Panc1 (cell line): Measurements from ENCODE around the gene SMARCAD1. TPM values are rescaled to one million over a fixed set of nuclear protein-coding genes. Genes with fewer than 3 reads are reported as not detected.

Source experiments
- ATAC-seq: fragments of 200-7000 bp; cut with Tn5 transposase; 2 replicates; pipeline ENCODE4 v1.9.1; 2020; ENCODE audit warnings: mild to moderate bottlenecking, moderate library complexity
- BruUV-seq: library from RNA; stranded (reverse); fragments of 400-500 nt; replicated peaks from 2 replicates; lab custom pipeline; 2021; lab: Mats Ljungman, UMichigan
- CTCF ChIA-PET: fragments of 300-600 bp; sonication (Branson Sonifier 250); formaldehyde crosslinking; loops from one replicate; lab custom pipeline; 2022; ENCODE audit warnings: antibody characterized with exemption; lab: Charles Lee
- POLR2A ChIA-PET: fragments of 300-600 bp; sonication (Branson Sonifier 250); formaldehyde crosslinking; loops from one replicate; lab custom pipeline; 2022; ENCODE audit warnings: antibody characterized with exemption; lab: Charles Lee
- DNase-seq: peaks from one replicate; pipeline ENCODE4 v3.0.0-alpha.2; 2010; ENCODE audit warnings: low read depth, low spot score
- H3K27ac ChIP-seq: 2 replicates; pipeline ENCODE4 v1.5.1; 2011; ENCODE audit warnings: mild to moderate bottlenecking, low read length, inconsistent platforms
- H3K27me3 ChIP-seq: fragments of 200-500 bp; sonication (Bioruptor generic); 2 replicates; pipeline ENCODE4 v1.6.0; 2014; ENCODE audit warnings: low read length, inconsistent platforms; ENCODE audit not compliant: control insufficient read depth, insufficient read depth
- H3K36me3 ChIP-seq: fragments of 200-500 bp; sonication (Bioruptor generic); 2 replicates; pipeline ENCODE4 v1.5.1; 2014; ENCODE audit warnings: inconsistent platforms, mild to moderate bottlenecking, low read length, moderate library complexity; ENCODE audit not compliant: control insufficient read depth, insufficient read depth
- H3K4me1 ChIP-seq: 2 replicates; pipeline ENCODE4 v1.5.1; 2011; ENCODE audit warnings: inconsistent platforms, mild to moderate bottlenecking, low read length, moderate library complexity; ENCODE audit not compliant: control insufficient read depth, insufficient read depth
- H3K4me3 ChIP-seq, 2 experiments: 2 replicates each; pipeline ENCODE4 v1.5.1; 2011 to 2012; ENCODE audit warnings: low read depth in 2 of 2, low read length in 2 of 2, mild to moderate bottlenecking in 2 of 2, inconsistent platforms in 1 of 2, moderate library complexity in 1 of 2
- H3K9me3 ChIP-seq: fragments of 200-500 bp; sonication (Bioruptor generic); 2 replicates; pipeline ENCODE4 v1.5.1; 2014; ENCODE audit warnings: low read depth, mild to moderate bottlenecking, inconsistent platforms, low read length, moderate library complexity; ENCODE audit not compliant: control insufficient read depth, insufficient read depth
- POLR2AphosphoS5 ChIP-seq: IDR thresholded peaks from 2 replicates; pipeline ENCODE4 v1.6.1; 2012; ENCODE audit warnings: mild to moderate bottlenecking, low read depth, low read length, moderate library complexity
- SIN3A ChIP-seq: IDR thresholded peaks from 2 replicates; pipeline ENCODE4 v1.6.1; 2012; ENCODE audit warnings: low read depth, mild to moderate bottlenecking, low read length, moderate library complexity, borderline replicate concordance; ENCODE audit not compliant: insufficient read depth
- TCF7L2 ChIP-seq: IDR thresholded peaks from 2 replicates; pipeline ENCODE4 v1.6.1; 2011; ENCODE audit warnings: mild to moderate bottlenecking, low read depth, low read length, inconsistent platforms
- in situ Hi-C: cut with HindIII; loops from 2 replicates; pipeline ENCODE4 v1.10.0; 2016; ENCODE audit warnings: low sequenced_read_pairs, low pct_unique_long_range_greater_than_20kb
- intact Hi-C: fragments of 100-400 bp; cut with micrococcal nuclease; formaldehyde crosslinking; loops from one replicate; pipeline ENCODE4 v1.10.0; 2022; ENCODE audit not compliant: unreplicated experiment
- total RNA-seq: library from RNA; stranded (reverse); gene quantifications from one replicate; pipeline ENCODE4 v1.2.1, GENCODE V29; 2021; ENCODE audit not compliant: unreplicated experiment
- TF ChIP-seq, protein P1 (sequence below), 2 experiments: IDR thresholded peaks; 2 replicates each; pipeline ENCODE4 v1.6.1; 2011 to 2012; ENCODE audit warnings: low read depth in 2 of 2, control low read depth in 1 of 2, low read length in 1 of 2, mild to moderate bottlenecking in 1 of 2, moderate library complexity in 1 of 2; ENCODE audit not compliant: insufficient read depth in 1 of 2
- TF ChIP-seq, protein P2 (sequence below): fragments of 450-650 bp; IDR thresholded peaks from 2 replicates; pipeline ENCODE4 v1.5.1; 2017; ENCODE audit warnings: mild to moderate bottlenecking

SMARCAD1 gene
- total RNA-seq, 1 experiment from 2014 or later: 20.7 TPM

DNA sequence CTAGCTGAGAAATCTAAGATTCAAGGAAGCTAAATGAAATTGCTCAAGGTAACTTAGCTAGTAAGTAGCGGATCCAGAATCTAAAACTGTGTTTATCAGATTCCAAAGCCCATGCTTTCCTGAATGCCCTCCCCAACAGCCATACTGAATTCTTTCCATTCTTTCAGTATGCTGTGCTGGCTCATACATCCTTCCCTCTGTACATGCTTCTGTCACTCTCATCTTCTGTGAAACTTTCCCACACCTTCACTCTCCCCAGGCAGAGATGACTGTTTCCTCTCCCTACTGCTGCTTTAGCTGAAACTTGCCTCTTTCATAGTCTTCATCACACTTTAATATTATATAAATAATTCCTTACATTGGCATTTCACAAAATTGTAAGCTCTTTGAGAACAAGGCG is 39.3 kb upstream of the SMARCAD1 start:
- TF ChIP-seq, protein P1, sequence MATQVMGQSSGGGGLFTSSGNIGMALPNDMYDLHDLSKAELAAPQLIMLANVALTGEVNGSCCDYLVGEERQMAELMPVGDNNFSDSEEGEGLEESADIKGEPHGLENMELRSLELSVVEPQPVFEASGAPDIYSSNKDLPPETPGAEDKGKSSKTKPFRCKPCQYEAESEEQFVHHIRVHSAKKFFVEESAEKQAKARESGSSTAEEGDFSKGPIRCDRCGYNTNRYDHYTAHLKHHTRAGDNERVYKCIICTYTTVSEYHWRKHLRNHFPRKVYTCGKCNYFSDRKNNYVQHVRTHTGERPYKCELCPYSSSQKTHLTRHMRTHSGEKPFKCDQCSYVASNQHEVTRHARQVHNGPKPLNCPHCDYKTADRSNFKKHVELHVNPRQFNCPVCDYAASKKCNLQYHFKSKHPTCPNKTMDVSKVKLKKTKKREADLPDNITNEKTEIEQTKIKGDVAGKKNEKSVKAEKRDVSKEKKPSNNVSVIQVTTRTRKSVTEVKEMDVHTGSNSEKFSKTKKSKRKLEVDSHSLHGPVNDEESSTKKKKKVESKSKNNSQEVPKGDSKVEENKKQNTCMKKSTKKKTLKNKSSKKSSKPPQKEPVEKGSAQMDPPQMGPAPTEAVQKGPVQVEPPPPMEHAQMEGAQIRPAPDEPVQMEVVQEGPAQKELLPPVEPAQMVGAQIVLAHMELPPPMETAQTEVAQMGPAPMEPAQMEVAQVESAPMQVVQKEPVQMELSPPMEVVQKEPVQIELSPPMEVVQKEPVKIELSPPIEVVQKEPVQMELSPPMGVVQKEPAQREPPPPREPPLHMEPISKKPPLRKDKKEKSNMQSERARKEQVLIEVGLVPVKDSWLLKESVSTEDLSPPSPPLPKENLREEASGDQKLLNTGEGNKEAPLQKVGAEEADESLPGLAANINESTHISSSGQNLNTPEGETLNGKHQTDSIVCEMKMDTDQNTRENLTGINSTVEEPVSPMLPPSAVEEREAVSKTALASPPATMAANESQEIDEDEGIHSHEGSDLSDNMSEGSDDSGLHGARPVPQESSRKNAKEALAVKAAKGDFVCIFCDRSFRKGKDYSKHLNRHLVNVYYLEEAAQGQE (IDR thresholded peaks at IDR 0.05; ENCODE audit: insufficient read depth in 1 of 2, low read depth in 2 of 2, low read length in 1 of 2): no peak
- TF ChIP-seq, protein P2, sequence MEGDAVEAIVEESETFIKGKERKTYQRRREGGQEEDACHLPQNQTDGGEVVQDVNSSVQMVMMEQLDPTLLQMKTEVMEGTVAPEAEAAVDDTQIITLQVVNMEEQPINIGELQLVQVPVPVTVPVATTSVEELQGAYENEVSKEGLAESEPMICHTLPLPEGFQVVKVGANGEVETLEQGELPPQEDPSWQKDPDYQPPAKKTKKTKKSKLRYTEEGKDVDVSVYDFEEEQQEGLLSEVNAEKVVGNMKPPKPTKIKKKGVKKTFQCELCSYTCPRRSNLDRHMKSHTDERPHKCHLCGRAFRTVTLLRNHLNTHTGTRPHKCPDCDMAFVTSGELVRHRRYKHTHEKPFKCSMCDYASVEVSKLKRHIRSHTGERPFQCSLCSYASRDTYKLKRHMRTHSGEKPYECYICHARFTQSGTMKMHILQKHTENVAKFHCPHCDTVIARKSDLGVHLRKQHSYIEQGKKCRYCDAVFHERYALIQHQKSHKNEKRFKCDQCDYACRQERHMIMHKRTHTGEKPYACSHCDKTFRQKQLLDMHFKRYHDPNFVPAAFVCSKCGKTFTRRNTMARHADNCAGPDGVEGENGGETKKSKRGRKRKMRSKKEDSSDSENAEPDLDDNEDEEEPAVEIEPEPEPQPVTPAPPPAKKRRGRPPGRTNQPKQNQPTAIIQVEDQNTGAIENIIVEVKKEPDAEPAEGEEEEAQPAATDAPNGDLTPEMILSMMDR: no peak
- TF ChIP-seq TCF7L2: no peak
- no peak for TF ChIP-seq POLR2AphosphoS5
- no peak for TF ChIP-seq SIN3A
- ATAC-seq (no peak), DNase-seq (no peak)
- BruUV-seq: no TSS peak
- no peaks in the 10 kb centered on the region for H3K27me3 ChIP-seq
- no peaks in the 10 kb centered on the region for H3K4me1 ChIP-seq
- in situ Hi-C loops (no loop called here), intact Hi-C loops (no loop called here)
- ChIA-PET POLR2A (no interaction called here), CTCF (no interaction called here)
- H3K27ac ChIP-seq: no peak overlapping the region
- no peaks in the 10 kb centered on the region for H3K9me3 ChIP-seq
- H3K36me3 ChIP-seq: no peaks in the 10 kb centered on the region
- H3K4me3 ChIP-seq: no peak overlapping the region

DNA sequence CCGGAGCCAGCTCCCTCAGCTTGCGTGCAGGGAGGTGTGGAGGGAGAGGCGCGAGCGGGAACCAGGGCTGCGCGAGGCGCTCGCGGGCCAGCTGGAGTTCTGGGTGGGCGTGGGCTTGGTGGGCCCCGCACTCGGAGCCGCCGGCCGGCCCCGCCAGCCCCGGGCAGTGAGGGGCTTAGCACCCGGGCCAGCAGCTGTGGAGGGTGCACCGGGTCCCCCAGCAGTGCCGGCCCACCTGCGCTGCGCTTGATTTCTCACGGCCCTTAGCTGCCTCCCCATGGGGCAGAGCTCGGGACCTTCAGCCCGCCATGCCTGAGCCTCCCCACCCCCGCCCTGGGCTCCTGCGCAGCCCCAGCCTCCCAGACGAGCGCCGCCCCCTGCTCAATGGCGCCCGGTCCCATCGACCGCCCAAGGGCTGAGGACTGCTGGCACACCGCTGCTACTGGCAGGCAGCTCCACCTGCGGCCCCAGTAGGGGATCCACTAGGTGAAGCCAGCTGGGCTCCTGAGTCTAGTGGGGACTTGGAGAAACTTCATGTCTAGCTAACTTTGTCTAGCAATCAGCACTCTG is 37.8 kb upstream of the SMARCAD1 start:
- H3K9me3 ChIP-seq: no peaks in the 10 kb centered on the region
- in situ Hi-C loops (no loop called here), intact Hi-C loops (no loop called here)
- H3K4me1 ChIP-seq: no peaks in the 10 kb centered on the region
- CTCF ChIA-PET: no interaction called here
- no peaks in the 10 kb centered on the region for H3K36me3 ChIP-seq
- BruUV-seq: no TSS peak
- H3K27ac ChIP-seq: no peak overlapping the region
- H3K27me3 ChIP-seq: no peaks in the 10 kb centered on the region
- POLR2A ChIA-PET: no interaction called here
- DNase-seq: no peak
- TF ChIP-seq POLR2AphosphoS5: no peak
- TF ChIP-seq, protein P2: no peak
- TF ChIP-seq, protein P1 (IDR thresholded peaks at IDR 0.05; ENCODE audit: insufficient read depth in 1 of 2, low read depth in 2 of 2, low read length in 1 of 2): no peak
- no peak for TF ChIP-seq SIN3A
- TF ChIP-seq TCF7L2: no peak
- no peak overlapping the region for H3K4me3 ChIP-seq
- no peak for ATAC-seq
